Activated naive CD8-positive, alpha-beta T cell treated with anti-CD3 and anti-CD28 coated beads, Interleukin-2, amount 10 ng/mL, durations not matched to agents 7 days and 5 days (primary cell): ENCODE results near the gene NDUFA13. TPM values are rescaled to one million over a fixed set of nuclear protein-coding genes. Genes with fewer than 3 reads are reported as not detected.
A peak's percentile ranks its signal among the peaks of the same experiment; 100 is the strongest.

ENCODE experiments used
- ATAC-seq: fragments of 150-1000 bp; cut with Tn5 transposase; one replicate; pipeline ENCODE4 v1.10.0; 2021; ENCODE audit warnings: low read depth, moderate library complexity
- POLR2A ChIA-PET: fragments of 350-600 bp; sonication (Branson Sonifier 250); formaldehyde crosslinking; loops from one replicate; lab custom pipeline; 2021; ENCODE audit warnings: antibody characterized with exemption; lab: Charles Lee
- DNase-seq: peaks from one replicate; pipeline ENCODE4 v3.0.0; 2021
- H3K27ac Mint-ChIP-seq: one replicate; pipeline ENCODE4 v1.8.0; 2022; ENCODE audit warnings: mild to moderate bottlenecking, mixed read lengths
- H3K27me3 Mint-ChIP-seq: one replicate; pipeline ENCODE4 v1.8.0; 2022; ENCODE audit warnings: mild to moderate bottlenecking, moderate library complexity, mixed read lengths
- H3K36me3 Mint-ChIP-seq: one replicate; pipeline ENCODE4 v1.8.0; 2021; ENCODE audit warnings: mild to moderate bottlenecking, mixed read lengths
- H3K4me1 Mint-ChIP-seq: one replicate; pipeline ENCODE4 v1.8.0; 2021; ENCODE audit warnings: mixed read lengths
- H3K4me3 Mint-ChIP-seq: one replicate; pipeline ENCODE4 v1.8.0; 2022; ENCODE audit warnings: mild to moderate bottlenecking, moderate library complexity, mixed read lengths
- H3K9me3 Mint-ChIP-seq: one replicate; pipeline ENCODE4 v1.8.0; 2021; ENCODE audit warnings: mixed read lengths
- total RNA-seq, 2 experiments: library from RNA; stranded (reverse); gene quantifications; one replicate each; pipeline ENCODE4 v1.2.3, GENCODE V29; 2021

Gene NDUFA13
- total RNA-seq, 2 experiments from 2014 or later = 306 to 336 TPM

DNA sequence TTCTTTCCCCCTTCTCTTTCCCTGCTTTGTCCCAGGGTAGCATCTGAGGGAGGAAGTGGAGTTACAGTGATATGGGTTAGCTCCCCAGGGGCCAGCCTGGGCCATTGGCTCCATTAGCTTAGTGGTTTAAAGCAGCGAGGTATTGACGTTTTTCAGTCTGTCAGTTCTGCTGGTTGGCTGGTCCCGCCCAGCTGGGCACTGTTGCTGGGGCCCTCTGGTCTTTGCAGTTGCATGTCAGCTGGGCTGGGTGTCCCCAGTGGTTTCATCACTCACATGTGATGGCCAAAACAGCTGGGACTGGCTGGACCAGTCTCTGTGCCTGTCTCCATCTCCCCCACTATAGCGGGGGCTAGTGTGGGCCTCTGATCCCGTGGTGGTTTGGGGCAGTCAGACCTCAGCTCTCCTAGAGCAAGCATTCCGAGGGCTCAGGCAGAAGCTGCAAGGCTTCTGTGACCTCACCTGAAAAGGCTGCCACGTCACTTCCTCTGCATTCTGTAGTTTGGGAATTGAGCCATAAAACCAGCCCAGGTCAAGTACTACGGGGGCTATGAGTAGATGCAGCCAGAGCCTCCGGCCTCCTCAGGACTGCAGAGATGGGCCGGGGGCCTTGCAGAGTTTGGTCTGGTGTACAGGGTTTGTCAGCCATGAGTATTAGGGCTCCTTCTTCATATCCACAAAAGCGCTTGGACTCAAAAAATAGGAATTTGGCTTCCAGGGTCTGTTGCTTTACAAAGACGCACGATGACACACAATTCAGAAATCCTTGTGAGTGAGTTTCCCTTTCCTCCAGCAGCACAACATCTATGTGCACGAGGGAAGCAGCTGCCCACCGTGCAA is 30.6 kb upstream of the NDUFA13 start:
- POLR2A ChIA-PET = interaction anchor here (0.5 kb wide), 1 partner anchor 70 kb away, joined by 3 read pairs; no protein-coding TSS in a partner anchor
- Mint-ChIP-seq H3K36me3 (peaks cover 4% of the 10 kb centered on the region), H3K4me1 (peaks cover 49% of the 10 kb centered on the region)

DNA sequence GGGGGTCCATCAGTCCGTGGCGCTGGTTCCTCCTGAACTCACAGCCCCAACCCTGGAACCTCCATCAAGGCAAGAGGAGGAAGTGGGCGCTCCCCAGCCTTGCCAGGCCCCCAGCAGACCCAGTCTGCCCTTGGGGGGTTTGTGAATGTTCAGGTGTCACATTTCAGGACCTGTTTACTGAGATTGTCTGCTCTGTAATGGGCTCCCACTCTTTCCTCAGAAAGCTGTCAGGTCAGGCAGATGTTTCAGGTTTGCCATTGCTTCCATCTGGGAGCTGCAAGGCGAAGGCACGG is 30.1 kb upstream of the NDUFA13 start:
- POLR2A ChIA-PET = no interaction called here

More for the DNA sequence above, 30.6 kb upstream of the NDUFA13 start:
- H3K9me3 Mint-ChIP-seq = no peaks in the 10 kb centered on the region
- H3K4me3 Mint-ChIP-seq = no peak overlapping the region
- H3K27ac Mint-ChIP-seq = peak overlapping the region; percentile 81
- ATAC-seq (no peak), DNase-seq (no peak)
- H3K27me3 Mint-ChIP-seq = no peaks in the 10 kb centered on the region

DNA sequence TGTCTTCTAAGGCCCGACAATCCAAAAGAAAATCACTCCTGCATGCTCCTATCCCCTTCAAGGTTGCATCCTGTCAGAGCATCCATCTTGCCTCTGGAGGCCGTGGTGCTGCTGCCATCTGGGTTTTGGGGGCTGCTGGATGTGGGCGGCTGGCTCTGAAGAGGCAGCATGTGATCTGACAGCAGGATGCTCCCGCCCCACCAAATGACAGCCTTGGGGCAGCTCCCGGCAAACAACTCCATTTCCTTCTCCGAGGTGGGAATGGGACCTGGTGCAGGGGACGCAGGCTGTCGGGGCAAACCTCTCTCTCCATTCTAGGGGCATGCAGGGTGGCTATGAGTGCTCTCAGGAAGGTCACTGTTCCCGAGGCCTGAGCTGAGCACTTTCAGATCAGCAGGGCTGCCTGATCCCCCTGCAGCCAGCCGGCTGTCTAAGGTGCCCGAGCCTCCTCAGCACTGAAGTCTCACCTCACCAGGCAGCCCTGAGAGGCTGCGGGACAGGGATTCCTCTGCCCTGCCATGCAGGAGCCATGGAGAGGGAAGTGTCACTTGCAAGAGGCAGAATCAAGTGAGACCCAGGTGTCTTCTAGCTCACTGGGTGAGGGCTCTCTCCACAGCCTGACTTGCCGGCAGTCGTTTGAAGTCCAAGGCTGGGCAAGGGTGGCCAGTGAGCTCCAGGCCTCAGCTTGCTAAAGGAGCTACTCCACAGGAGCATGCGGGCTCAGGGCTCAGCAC is 29.5 kb upstream of the NDUFA13 start:
- H3K9me3 Mint-ChIP-seq = no peaks in the 10 kb centered on the region
- H3K4me3 Mint-ChIP-seq = no peak overlapping the region
- DNase-seq = no peak
- no peaks in the 10 kb centered on the region for H3K27me3 Mint-ChIP-seq
- peaks cover 46% of the 10 kb centered on the region for H3K4me1 Mint-ChIP-seq
- peaks cover 4% of the 10 kb centered on the region for H3K36me3 Mint-ChIP-seq
- no peak for ATAC-seq
- H3K27ac Mint-ChIP-seq = peak overlapping the region; percentile 70
- POLR2A ChIA-PET = interaction anchor here (0.9 to 1.1 kb wide), 2 partner anchors 11 to 122 kb away, joined by 3 read pairs; no protein-coding TSS in a partner anchor

More for the DNA sequence above, 30.1 kb upstream of the NDUFA13 start:
- H3K27ac Mint-ChIP-seq = peak overlapping the region; percentile 81
- no peaks in the 10 kb centered on the region for H3K9me3 Mint-ChIP-seq
- H3K4me1 Mint-ChIP-seq = peaks cover 49% of the 10 kb centered on the region
- H3K36me3 Mint-ChIP-seq = peaks cover 4% of the 10 kb centered on the region
- no peak overlapping the region for H3K4me3 Mint-ChIP-seq
- H3K27me3 Mint-ChIP-seq = no peaks in the 10 kb centered on the region
- DNase-seq = no peak
- no peak for ATAC-seq

DNA sequence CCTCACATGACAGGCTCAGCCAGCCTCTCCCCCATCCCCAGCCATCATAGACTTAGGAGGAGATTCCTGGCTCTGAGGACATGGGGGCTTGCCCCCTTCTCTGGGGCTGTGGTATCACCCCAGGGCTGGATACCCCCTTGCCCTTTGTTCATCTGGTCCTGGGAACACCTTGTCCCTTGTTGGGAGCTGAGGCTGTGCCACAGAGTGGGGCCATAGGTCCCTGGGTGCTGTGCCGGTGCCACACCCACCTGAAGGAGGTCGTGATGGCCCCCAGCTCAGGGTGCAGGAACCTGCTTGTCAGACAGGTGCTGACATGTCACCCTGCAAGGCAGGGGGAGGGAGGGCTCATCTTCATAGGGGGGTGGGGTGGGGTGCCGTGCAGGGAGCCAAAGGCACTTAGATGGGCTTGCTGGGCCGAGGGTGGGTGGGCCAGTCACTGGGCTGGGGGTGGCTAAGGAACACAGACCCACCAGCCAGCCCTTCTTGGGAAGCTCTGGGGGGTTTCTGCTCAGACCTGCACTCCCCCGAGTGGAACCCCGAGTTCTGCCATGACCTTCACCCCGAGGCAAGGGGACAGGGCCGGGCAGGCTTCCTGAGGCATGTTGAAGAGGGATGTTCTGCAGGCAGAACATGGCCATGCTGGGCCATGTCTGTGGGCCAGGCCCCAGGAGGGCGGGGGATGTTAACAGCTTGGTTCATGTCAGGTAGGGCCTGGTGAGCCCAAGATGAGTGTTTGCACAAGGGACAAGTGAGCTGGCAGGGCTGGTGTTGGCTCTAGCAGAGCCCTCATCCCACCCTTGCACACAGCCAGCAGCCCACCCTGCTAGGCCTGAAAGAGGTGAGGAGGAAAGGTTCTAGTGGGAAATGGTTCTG is 28.7 kb upstream of the NDUFA13 start:
- Mint-ChIP-seq H3K27ac (peak overlapping the region; percentile 99), H3K9me3 (no peaks in the 10 kb centered on the region), H3K4me1 (peaks cover 43% of the 10 kb centered on the region), H3K27me3 (no peaks in the 10 kb centered on the region), H3K36me3 (peaks cover 4% of the 10 kb centered on the region), H3K4me3 (peak overlapping the region; percentile 73)
- ATAC-seq = no peak
- POLR2A ChIA-PET = interaction anchor here (0.9 to 4.1 kb wide), 4 partner anchors 12 to 122 kb away, joined by 3 to 50 read pairs (median 4); partner anchors contain the start of gene GATAD2A
- no peak for DNase-seq

DNA sequence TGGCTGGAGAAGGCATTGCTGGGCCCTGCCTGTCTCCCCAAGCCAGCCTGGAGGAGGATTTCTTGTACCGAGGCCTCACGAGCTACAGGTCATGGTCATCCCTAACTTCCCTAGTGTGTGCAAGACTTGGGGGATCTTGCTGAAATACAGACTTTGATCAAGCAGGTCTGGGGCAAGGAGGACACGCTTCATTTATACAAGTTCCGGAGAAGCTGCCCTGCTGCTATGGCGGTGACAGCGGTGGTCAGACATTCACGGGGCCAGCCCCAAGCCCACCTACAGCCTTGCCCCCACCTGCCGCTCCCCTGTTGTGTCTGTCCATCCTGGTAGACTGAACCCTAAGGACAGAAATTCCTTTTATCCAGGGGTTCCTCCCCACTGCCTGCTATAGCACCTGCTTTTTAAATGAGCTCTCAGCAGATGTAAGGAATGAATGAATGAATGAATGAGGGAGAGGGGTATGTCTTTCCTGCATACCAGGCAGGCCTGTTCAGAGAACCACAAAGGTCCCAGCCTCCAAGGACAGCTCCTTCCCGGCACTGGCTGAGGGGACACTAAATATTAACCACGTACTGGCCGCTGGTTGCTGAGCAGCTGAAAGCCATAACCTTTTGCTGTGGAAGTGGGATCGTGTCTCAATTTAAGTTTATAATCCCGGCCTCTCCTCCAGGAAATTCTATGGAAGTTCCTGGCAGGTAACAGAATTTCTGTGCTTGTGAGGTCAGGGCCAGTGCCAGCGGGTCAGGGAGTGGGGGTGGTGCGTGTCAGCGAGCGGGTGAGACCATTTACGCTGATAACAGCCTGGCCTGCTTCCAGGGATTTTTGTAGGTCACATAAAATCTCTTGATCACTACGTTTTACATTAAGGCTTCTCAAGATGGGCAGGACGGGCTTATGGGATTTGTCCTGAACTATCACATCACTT is 27.8 kb upstream of the NDUFA13 start:
- Mint-ChIP-seq H3K27me3 (no peaks in the 10 kb centered on the region), H3K4me1 (peaks cover 37% of the 10 kb centered on the region), H3K9me3 (no peaks in the 10 kb centered on the region), H3K27ac (peak overlapping the region; percentile 99), H3K36me3 (peaks cover 2% of the 10 kb centered on the region), H3K4me3 (peak overlapping the region; percentile 73)
- DNase-seq (no peak), ATAC-seq (no peak)
- POLR2A ChIA-PET = interaction anchor here (0.5 to 4.1 kb wide), 14 partner anchors 28 to 235 kb away, joined by 3 to 50 read pairs (median 4); partner anchors contain the start of genes GATAD2A, NDUFA13 and TSSK6

DNA sequence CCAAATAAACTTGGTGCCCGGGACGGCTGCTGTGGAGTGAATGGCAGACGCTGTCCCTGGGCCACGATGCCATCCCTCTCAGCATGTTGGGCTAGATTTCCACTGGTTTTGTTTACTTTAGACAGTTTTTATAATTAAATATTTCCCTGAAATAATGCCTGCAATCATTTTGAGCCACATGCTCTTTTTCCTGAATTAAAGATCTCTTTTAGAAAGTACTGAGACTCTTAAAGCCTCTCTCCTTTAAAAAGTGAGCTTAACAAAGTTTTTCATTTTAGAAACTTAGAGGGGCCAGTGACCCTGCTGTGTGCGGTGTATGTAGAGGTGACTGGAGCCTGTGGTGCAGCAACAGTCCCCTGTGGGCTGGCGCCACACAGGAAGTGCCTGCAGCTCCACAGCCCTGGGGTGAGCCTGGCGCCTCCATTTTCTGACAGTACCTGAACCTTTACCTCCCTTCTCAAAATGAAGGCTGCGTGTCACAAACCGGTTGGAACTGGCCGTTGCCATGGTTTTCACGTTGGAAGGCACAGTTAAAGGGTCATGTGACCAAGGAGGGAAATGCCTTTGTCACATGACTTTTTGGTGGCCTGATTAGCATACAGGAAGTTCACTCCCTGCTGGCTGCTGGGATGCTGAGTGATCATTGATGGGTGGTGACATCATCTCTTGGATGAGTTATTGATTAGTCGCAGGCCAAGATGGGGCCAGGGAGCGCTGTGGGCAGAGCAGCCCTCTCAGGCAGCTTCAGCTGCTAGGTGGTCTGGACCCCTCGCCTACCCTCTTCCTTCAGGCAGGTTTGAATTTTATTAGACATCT is 26.9 kb upstream of the NDUFA13 start:
- no peaks in the 10 kb centered on the region for H3K9me3 Mint-ChIP-seq
- H3K27me3 Mint-ChIP-seq = no peaks in the 10 kb centered on the region
- no peaks in the 10 kb centered on the region for H3K36me3 Mint-ChIP-seq
- peak overlapping the region; percentile 73 for H3K4me3 Mint-ChIP-seq
- peaks cover 36% of the 10 kb centered on the region for H3K4me1 Mint-ChIP-seq
- DNase-seq = peak; percentile 87
- POLR2A ChIA-PET = interaction anchor here (0.5 to 4.1 kb wide), 14 partner anchors 27 to 163 kb away, joined by 3 to 50 read pairs (median 4); partner anchors contain the start of genes GATAD2A, NDUFA13 and TSSK6
- peak; percentile 93 for ATAC-seq
- H3K27ac Mint-ChIP-seq = peak overlapping the region; percentile 99

DNA sequence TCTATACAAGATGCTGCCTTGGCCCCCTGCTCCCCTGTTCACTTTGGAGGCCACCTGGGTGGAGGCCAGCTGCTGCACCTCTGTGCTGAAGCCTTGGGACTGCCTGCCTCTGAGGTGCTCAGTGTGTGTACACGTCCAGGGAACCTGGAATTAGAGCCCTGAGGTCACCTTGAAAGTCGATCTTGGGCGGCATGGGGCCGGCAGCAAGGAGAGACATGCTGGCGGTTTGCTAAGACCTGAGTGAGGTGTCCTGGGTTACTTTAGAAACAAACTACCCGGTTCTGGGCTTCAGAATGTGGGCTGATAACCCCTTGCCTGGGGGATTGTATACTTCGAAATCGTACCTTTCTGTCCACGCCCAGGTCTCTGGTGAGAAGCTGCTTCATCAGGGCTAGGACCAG is 26.2 kb upstream of the NDUFA13 start:
- POLR2A ChIA-PET = interaction anchor here (0.6 to 4.1 kb wide), 13 partner anchors 26 to 171 kb away, joined by 3 to 50 read pairs (median 5); partner anchors contain the start of genes GATAD2A, MAU2, NDUFA13 and TSSK6
- peak overlapping the region; percentile 99 for H3K27ac Mint-ChIP-seq
- no peak for DNase-seq
- peaks cover 36% of the 10 kb centered on the region for H3K4me1 Mint-ChIP-seq
- peaks cover 4% of the 10 kb centered on the region for H3K36me3 Mint-ChIP-seq
- ATAC-seq = peak; percentile 0
- no peaks in the 10 kb centered on the region for H3K9me3 Mint-ChIP-seq
- peak overlapping the region; percentile 73 for H3K4me3 Mint-ChIP-seq
- H3K27me3 Mint-ChIP-seq = no peaks in the 10 kb centered on the region

DNA sequence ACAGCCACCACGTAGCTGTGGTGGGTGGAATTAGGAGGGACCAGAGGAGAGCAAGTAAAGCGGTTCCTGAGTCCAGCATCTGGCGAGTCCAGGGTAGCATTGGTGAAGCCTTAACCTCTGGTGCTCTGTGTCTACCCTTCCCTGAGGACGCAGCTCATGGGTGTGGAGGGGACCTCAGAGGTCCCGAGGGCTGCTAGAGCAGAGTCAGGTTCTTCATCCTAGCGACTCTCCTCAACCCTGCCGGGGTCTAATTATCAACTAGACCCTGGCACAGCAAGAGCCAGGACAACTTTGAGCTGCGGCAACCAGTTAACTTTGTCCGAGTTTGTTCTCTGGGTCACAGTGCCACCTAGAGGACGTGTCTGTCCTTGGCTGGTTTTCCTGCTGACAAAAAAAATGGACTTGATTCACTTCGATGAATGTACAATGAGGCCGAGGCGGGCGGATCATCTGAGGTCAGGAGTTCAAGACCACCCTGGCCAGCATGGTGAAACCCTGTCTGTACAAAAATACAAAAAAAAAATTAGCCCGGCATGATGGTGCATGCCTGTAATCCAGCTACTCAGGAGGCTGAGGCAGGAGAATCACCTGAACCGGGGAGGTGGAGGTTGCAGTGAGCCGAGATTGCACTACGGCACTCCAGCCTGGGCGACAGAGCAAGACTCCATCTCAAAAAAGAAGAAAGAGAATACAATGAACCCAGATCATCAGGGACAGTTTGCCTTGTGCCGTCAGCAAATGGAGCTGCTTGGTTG is 25.6 kb upstream of the NDUFA13 start:
- Mint-ChIP-seq H3K4me3 (peak overlapping the region; percentile 73), H3K27me3 (no peaks in the 10 kb centered on the region), H3K27ac (peak overlapping the region; percentile 99), H3K4me1 (peaks cover 35% of the 10 kb centered on the region), H3K36me3 (peaks cover 7% of the 10 kb centered on the region), H3K9me3 (no peaks in the 10 kb centered on the region)
- POLR2A ChIA-PET = interaction anchor here (0.6 to 4.1 kb wide), 13 partner anchors 26 to 171 kb away, joined by 3 to 50 read pairs (median 5); partner anchors contain the start of genes GATAD2A, MAU2, NDUFA13 and TSSK6
- ATAC-seq (peak; percentile 11), DNase-seq (peak; percentile 75)

DNA sequence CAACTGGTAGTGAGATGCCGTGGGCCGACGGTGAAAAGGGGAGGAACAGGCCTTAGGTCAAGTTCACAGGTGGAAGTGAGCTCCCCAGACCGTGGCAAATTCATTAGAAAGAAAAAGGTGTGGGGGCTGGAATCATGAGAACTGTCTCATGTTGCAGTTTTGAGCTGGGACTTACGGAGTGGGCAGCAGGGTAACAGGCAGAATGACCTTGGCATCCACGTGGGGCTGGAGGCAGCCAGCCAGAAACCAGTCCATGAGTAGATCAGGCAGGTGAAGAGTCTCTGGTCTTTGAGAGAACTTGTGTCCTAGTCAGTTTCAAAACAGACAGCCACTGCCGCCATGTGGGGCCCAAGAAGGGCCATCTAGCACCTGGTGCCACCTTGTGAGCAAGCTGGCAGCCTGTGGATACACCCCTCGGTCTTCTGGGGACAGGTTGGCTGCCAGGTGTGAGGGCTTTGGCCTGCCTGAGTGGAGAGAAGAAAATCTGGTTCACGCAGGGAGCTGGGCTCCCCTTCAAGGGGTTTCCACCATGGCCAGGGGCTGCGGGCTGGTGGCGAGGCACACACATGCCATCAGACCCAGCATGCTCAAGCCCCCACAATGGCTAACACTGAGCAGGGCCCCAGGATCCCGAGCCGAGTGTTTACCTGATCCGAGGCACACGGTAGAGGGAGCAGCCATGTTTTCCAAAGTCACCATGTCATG is 24.6 kb upstream of the NDUFA13 start:
- Mint-ChIP-seq H3K27ac (no peak overlapping the region), H3K36me3 (peaks cover 10% of the 10 kb centered on the region), H3K27me3 (no peaks in the 10 kb centered on the region), H3K4me1 (peaks cover 34% of the 10 kb centered on the region), H3K4me3 (no peak overlapping the region), H3K9me3 (no peaks in the 10 kb centered on the region)
- no peak for DNase-seq
- POLR2A ChIA-PET = interaction anchor here (0.9 to 4.1 kb wide), 5 partner anchors 14 to 126 kb away, joined by 3 to 50 read pairs (median 11); partner anchors contain the start of genes NDUFA13 and TSSK6
- no peak for ATAC-seq

DNA sequence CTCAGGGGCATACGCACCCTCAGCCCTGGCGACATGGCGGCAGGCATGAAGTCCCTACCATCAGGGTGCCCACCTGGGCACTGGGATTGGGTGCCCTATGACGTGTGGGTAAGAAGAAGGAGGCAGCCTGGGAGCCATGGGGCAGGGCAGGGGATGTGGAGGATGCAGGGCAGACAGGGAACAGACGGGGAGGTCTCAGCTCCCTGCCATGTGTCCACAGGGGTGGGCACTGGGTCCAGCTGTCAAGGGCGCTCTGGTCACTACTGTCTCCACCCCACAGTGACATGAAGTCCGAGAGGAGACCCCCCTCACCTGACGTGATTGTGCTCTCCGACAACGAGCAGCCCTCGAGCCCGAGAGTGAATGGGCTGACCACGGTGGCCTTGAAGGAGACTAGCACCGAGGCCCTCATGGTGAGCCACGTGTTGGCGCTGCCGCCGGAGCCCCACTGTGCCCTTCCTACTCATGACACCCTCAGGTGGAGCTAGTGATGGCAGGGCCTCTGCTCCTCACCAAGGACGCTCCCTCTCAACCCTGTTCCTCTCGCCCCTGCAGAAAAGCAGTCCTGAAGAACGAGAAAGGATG is 23.9 kb upstream of the NDUFA13 start:
- POLR2A ChIA-PET = interaction anchor here (0.6 to 0.9 kb wide), 2 partner anchors 15 to 109 kb away, joined by 3 read pairs; no protein-coding TSS in a partner anchor
- H3K36me3 Mint-ChIP-seq = peaks cover 10% of the 10 kb centered on the region
- H3K4me3 Mint-ChIP-seq = no peak overlapping the region
- H3K27me3 Mint-ChIP-seq = no peaks in the 10 kb centered on the region
- ATAC-seq (no peak), DNase-seq (no peak)
- no peak overlapping the region for H3K27ac Mint-ChIP-seq
- peaks cover 32% of the 10 kb centered on the region for H3K4me1 Mint-ChIP-seq
- H3K9me3 Mint-ChIP-seq = no peaks in the 10 kb centered on the region
